RWPE1 (cell line): ENCODE data around the gene AANAT.

Source experiments
- CTCF ChIA-PET: fragments of 350-600 bp; sonication (Branson Sonifier 250); formaldehyde crosslinking; extraction: SDS; loops from one replicate; lab custom pipeline; 2021; lab: Yijun Ruan, JAX
- POLR2A ChIA-PET: fragments of 400-600 bp; formaldehyde crosslinking; extraction: SDS; loops from one replicate; lab custom pipeline; 2020; ENCODE audit warnings: antibody characterized with exemption; ENCODE audit not compliant: low non-redundant PET; lab: Yijun Ruan, JAX
- DNase-seq: peaks from one replicate; pipeline ENCODE4 v3.0.0; 2012; ENCODE audit warnings: low spot score
- H3K27ac ChIP-seq: fragments of 450-650 bp; 2 replicates; pipeline ENCODE4 v1.5.1; 2017
- TF ChIP-seq, protein P1 (sequence below): fragments of 450-650 bp; conservative IDR thresholded peaks from 2 replicates; pipeline ENCODE4 v1.5.1; 2017; ENCODE audit warnings: low read depth, mild to moderate bottlenecking

Gene AANAT

DNA sequence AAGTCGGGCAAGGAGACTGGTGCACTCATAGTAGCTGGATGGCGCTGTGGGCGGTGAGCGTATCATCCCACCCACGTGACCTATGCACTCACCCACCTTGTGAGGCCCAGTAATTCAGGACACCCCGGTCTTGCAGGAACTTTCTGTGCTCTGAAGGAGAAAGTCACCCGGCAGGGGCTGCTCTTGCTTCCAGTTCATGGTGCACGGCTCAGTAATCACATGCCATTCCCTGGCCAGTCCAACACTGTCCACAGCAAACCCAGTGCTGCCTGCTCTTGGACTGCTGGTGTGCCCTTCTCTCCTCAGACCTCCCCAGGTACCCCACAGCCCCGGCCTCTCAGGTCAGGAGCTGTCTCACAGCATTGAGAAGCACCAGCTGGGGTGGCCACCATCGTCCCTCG, 50.2 kb downstream of the AANAT start:
- no peak for DNase-seq
- TF ChIP-seq, protein P1, sequence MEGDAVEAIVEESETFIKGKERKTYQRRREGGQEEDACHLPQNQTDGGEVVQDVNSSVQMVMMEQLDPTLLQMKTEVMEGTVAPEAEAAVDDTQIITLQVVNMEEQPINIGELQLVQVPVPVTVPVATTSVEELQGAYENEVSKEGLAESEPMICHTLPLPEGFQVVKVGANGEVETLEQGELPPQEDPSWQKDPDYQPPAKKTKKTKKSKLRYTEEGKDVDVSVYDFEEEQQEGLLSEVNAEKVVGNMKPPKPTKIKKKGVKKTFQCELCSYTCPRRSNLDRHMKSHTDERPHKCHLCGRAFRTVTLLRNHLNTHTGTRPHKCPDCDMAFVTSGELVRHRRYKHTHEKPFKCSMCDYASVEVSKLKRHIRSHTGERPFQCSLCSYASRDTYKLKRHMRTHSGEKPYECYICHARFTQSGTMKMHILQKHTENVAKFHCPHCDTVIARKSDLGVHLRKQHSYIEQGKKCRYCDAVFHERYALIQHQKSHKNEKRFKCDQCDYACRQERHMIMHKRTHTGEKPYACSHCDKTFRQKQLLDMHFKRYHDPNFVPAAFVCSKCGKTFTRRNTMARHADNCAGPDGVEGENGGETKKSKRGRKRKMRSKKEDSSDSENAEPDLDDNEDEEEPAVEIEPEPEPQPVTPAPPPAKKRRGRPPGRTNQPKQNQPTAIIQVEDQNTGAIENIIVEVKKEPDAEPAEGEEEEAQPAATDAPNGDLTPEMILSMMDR, result no peak
- CTCF ChIA-PET, result no interaction called here

DNA sequence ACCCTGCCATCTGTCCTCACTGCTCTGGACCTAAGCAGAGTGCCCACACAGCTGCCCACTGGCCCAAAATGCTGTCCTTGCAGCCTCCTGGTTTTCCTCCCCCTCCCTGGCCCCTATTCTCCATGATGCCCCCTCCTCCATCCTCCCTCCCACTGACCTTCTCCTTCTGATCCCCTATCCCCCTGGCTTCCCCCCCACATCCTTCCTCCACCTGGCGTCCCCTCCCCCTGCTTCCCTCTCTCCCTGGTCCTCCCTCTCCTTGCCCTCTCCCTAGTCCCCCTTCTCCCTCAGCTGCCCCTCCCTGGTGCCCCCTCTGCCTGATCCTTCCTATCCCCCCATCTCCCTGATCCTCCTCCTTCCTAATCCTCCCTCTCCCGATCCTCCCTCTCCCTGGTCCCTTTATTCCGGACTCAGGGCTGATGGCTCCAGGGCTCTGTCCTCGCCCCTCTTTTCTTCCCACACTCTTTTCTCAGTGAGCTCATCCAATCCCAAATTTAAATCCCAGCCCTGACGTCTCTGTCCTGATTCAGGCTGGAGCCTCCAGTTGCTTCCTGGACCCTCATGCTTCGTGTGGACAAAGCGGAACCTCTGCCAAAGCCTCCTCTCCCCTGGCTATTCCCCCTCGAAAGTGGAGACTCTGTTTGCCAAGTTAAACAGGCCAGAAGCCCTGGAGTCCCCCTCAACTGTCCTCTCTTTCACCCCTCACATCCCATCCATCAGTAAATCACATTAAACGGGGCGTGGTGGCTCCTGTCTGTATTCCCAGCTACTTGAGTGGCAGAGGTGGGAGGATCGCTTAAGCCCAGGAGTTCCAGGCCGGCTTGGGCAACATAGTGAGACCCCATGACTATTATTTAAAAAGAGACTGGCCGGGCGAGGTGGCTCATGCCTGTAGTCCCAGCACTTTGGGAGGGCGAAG, 51.9 kb downstream of the AANAT start:
- ChIA-PET CTCF (interaction anchor here (0.7 kb wide), 1 partner anchor 36 kb away, joined by 7 read pairs; no protein-coding TSS in a partner anchor), POLR2A (no interaction called here)
- TF ChIP-seq, protein P1, result no peak
- no peak overlapping the region for H3K27ac ChIP-seq
- DNase-seq, result no peak

More for the DNA sequence above, 50.2 kb downstream of the AANAT start:
- H3K27ac ChIP-seq, result no peak overlapping the region
- POLR2A ChIA-PET, result interaction anchor here (0.7 kb wide), 1 partner anchor 140 kb away, joined by 3 read pairs; no protein-coding TSS in a partner anchor
